ENCODE results near the gene NUP54.

NUP54 gene

GRCh38 chr4:76116821-76117220 lies 31.4 kb downstream of the NUP54 start:
- H3K27ac Mint-ChIP-seq, result no peak overlapping the region
- no peak for DNase-seq
- no peaks in the 10 kb centered on the region for H3K9me3 Mint-ChIP-seq
- no peaks in the 10 kb centered on the region for H3K4me1 Mint-ChIP-seq
- H3K36me3 Mint-ChIP-seq, result peaks cover 55% of the 10 kb centered on the region
- CTCF ChIA-PET, result no interaction called here
- no peaks in the 10 kb centered on the region for H3K27me3 Mint-ChIP-seq
- H3K4me3 Mint-ChIP-seq, result no peak overlapping the region

- Mint-ChIP-seq H3K4me1 (no peaks in the 10 kb centered on the region), H3K4me3 (no peak overlapping the region), H3K9me3 (no peaks in the 10 kb centered on the region), H3K36me3 (peaks cover 7% of the 10 kb centered on the region), H3K27me3 (no peaks in the 10 kb centered on the region), H3K27ac (no peak overlapping the region)
- DNase-seq, result no peak
- CTCF ChIA-PET, result interaction anchor here (0.8 to 1.5 kb wide), 2 partner anchors 71 to 113 kb away, joined by 3 read pairs; no protein-coding TSS in a partner anchor
Observed at GRCh38 chr4:76108467-76109181, 39.6 kb downstream of the NUP54 start.

GRCh38 chr4:76106442-76106841 lies 41.8 kb downstream of the NUP54 start:
- Mint-ChIP-seq H3K36me3 (no peaks in the 10 kb centered on the region), H3K9me3 (no peaks in the 10 kb centered on the region), H3K4me1 (no peaks in the 10 kb centered on the region), H3K27me3 (peaks cover 3% of the 10 kb centered on the region), H3K4me3 (no peak overlapping the region), H3K27ac (no peak overlapping the region)
- CTCF ChIA-PET, result no interaction called here
- DNase-seq, result no peak

GRCh38 chr4:76105652-76106051 lies 42.5 kb downstream of the NUP54 start:
- Mint-ChIP-seq H3K4me1 (no peaks in the 10 kb centered on the region), H3K36me3 (no peaks in the 10 kb centered on the region)
- DNase-seq, result no peak

GRCh38 chr4:76096076-76096475 lies 52.1 kb downstream of the NUP54 start:
- CTCF ChIA-PET, result no interaction called here
- H3K4me1 Mint-ChIP-seq, result no peaks in the 10 kb centered on the region
- peaks cover 10% of the 10 kb centered on the region for H3K27me3 Mint-ChIP-seq
- no peak for DNase-seq
- H3K27ac Mint-ChIP-seq, result no peak overlapping the region
- H3K9me3 Mint-ChIP-seq, result no peaks in the 10 kb centered on the region
- H3K4me3 Mint-ChIP-seq, result no peak overlapping the region
- no peaks in the 10 kb centered on the region for H3K36me3 Mint-ChIP-seq

More at GRCh38 chr4:76105652-76106051, 42.5 kb downstream of the NUP54 start:
- Mint-ChIP-seq H3K4me3 (no peak overlapping the region), H3K27me3 (peaks cover 3% of the 10 kb centered on the region), H3K27ac (no peak overlapping the region), H3K9me3 (no peaks in the 10 kb centered on the region)
- CTCF ChIA-PET, result interaction anchor here (1.4 kb wide), 1 partner anchor 109 kb away, joined by 4 read pairs; no protein-coding TSS in a partner anchor

- H3K4me1 Mint-ChIP-seq, result no peaks in the 10 kb centered on the region
- CTCF ChIA-PET, result no interaction called here
- peaks cover 10% of the 10 kb centered on the region for H3K27me3 Mint-ChIP-seq
- no peak for DNase-seq
- no peak overlapping the region for H3K4me3 Mint-ChIP-seq
- H3K36me3 Mint-ChIP-seq, result no peaks in the 10 kb centered on the region
- no peak overlapping the region for H3K27ac Mint-ChIP-seq
- no peaks in the 10 kb centered on the region for H3K9me3 Mint-ChIP-seq
Observed at GRCh38 chr4:76095568-76095967, 52.6 kb downstream of the NUP54 start.

- CTCF ChIA-PET, result no interaction called here
- no peak overlapping the region for H3K27ac Mint-ChIP-seq
- H3K9me3 Mint-ChIP-seq, result no peaks in the 10 kb centered on the region
- H3K27me3 Mint-ChIP-seq, result peaks cover 14% of the 10 kb centered on the region
- no peaks in the 10 kb centered on the region for H3K36me3 Mint-ChIP-seq
- peaks cover 3% of the 10 kb centered on the region for H3K4me1 Mint-ChIP-seq
- H3K4me3 Mint-ChIP-seq, result no peak overlapping the region
- DNase-seq, result no peak
Observed at GRCh38 chr4:76091052-76091451, 57.1 kb downstream of the NUP54 start.

GRCh38 chr4:76090241-76090691 lies 57.9 kb downstream of the NUP54 start:
- no peak overlapping the region for H3K4me3 Mint-ChIP-seq
- H3K9me3 Mint-ChIP-seq, result no peaks in the 10 kb centered on the region
- H3K36me3 Mint-ChIP-seq, result no peaks in the 10 kb centered on the region
- peaks cover 3% of the 10 kb centered on the region for H3K4me1 Mint-ChIP-seq
- no peak overlapping the region for H3K27ac Mint-ChIP-seq
- CTCF ChIA-PET, result no interaction called here
- H3K27me3 Mint-ChIP-seq, result peaks cover 10% of the 10 kb centered on the region
- DNase-seq, result no peak

- no peak for DNase-seq
- Mint-ChIP-seq H3K27me3 (peaks cover 10% of the 10 kb centered on the region), H3K27ac (no peak overlapping the region), H3K36me3 (no peaks in the 10 kb centered on the region), H3K4me1 (peaks cover 3% of the 10 kb centered on the region), H3K4me3 (no peak overlapping the region), H3K9me3 (no peaks in the 10 kb centered on the region)
- CTCF ChIA-PET, result no interaction called here
Observed at GRCh38 chr4:76088719-76089118, 59.5 kb downstream of the NUP54 start.

- Mint-ChIP-seq H3K27ac (no peak overlapping the region), H3K36me3 (no peaks in the 10 kb centered on the region), H3K4me3 (no peak overlapping the region), H3K4me1 (peaks cover 3% of the 10 kb centered on the region), H3K9me3 (no peaks in the 10 kb centered on the region), H3K27me3 (peaks cover 4% of the 10 kb centered on the region)
- DNase-seq, result peak; percentile 27
- CTCF ChIA-PET, result interaction anchor here (0.7 to 3.0 kb wide), 14 partner anchors 9 to 292 kb away, joined by 3 to 37 read pairs (median 6); partner anchors contain the start of gene ART3
Observed at GRCh38 chr4:76087007-76087769, 61.0 kb downstream of the NUP54 start.

GRCh38 chr4:76084542-76084941 lies 63.7 kb downstream of the NUP54 start:
- CTCF ChIA-PET, result interaction anchor here (1.0 to 2.1 kb wide), 3 partner anchors 88 to 187 kb away, joined by 3 to 11 read pairs (median 3); no protein-coding TSS in a partner anchor
- Mint-ChIP-seq H3K4me3 (no peak overlapping the region), H3K4me1 (no peaks in the 10 kb centered on the region), H3K27me3 (peaks cover 4% of the 10 kb centered on the region), H3K27ac (no peak overlapping the region), H3K9me3 (no peaks in the 10 kb centered on the region), H3K36me3 (no peaks in the 10 kb centered on the region)
- DNase-seq, result no peak

- DNase-seq, result no peak
- H3K36me3 Mint-ChIP-seq, result no peaks in the 10 kb centered on the region
- H3K27me3 Mint-ChIP-seq, result peaks cover 7% of the 10 kb centered on the region
- no peak overlapping the region for H3K4me3 Mint-ChIP-seq
- no peaks in the 10 kb centered on the region for H3K4me1 Mint-ChIP-seq
- CTCF ChIA-PET, result interaction anchor here (0.6 to 2.1 kb wide), 2 partner anchors 17 to 87 kb away, joined by 3 to 11 read pairs; no protein-coding TSS in a partner anchor
- no peaks in the 10 kb centered on the region for H3K9me3 Mint-ChIP-seq
- H3K27ac Mint-ChIP-seq, result no peak overlapping the region
Observed at GRCh38 chr4:76083386-76083988, 64.7 kb downstream of the NUP54 start.

GRCh38 chr4:76078033-76078613 lies 70.1 kb downstream of the NUP54 start:
- CTCF ChIA-PET, result interaction anchor here (1.1 to 1.8 kb wide), 2 partner anchors 9 to 11 kb away, joined by 4 to 6 read pairs; no protein-coding TSS in a partner anchor
- Mint-ChIP-seq H3K9me3 (no peaks in the 10 kb centered on the region), H3K27ac (no peak overlapping the region), H3K27me3 (peaks cover 5% of the 10 kb centered on the region), H3K4me1 (no peaks in the 10 kb centered on the region), H3K4me3 (no peak overlapping the region), H3K36me3 (no peaks in the 10 kb centered on the region)
- DNase-seq, result no peak
